Measurements from ENCODE around the gene FOXJ3.

The FOXJ3 gene

GRCh38 chr1:42364089-42364488 is 29.1 kb upstream of the FOXJ3 start:
- Histone ChIP-seq H3F3A (ENCODE audit: control insufficient read depth, insufficient read depth) (no peaks in the 10 kb centered on the region), H3K27ac (ENCODE audit: low read depth, low read length) (no peak overlapping the region), H3K4me2 (ENCODE audit: low read length) (no peak overlapping the region), H3K9me2 (replicated peaks; ENCODE audit: control insufficient read depth, low read length) (no peaks in the 10 kb centered on the region; the same call in 1 of the 2 replicates), H3K79me2 (ENCODE audit: control insufficient read depth, low read length) (no peaks in the 10 kb centered on the region), H3K9me3 (ENCODE audit: control insufficient read depth, insufficient read depth, low read length) (no peaks in the 10 kb centered on the region), H3K4me3 (ENCODE audit: low read length) (no peak overlapping the region), H3K27me3 (ENCODE audit: control insufficient read depth, low read length) (peaks cover 9% of the 10 kb centered on the region; the same call in 1 of the 2 replicates), H4K20me1 (ENCODE audit: control insufficient read depth, insufficient read depth, low read depth, low read length) (no peaks in the 10 kb centered on the region), H3K36me3 (ENCODE audit: control insufficient read depth, low read length) (no peaks in the 10 kb centered on the region), H3K4me1 (ENCODE audit: control insufficient read depth, low read length) (no peaks in the 10 kb centered on the region; the same call in 1 of the 2 replicates)
- TF ChIP-seq EZH2phosphoT487 (IDR thresholded peaks at IDR 0.05; ENCODE audit: borderline replicate concordance, low read length), result no peak
- TF ChIP-seq, protein P1, sequence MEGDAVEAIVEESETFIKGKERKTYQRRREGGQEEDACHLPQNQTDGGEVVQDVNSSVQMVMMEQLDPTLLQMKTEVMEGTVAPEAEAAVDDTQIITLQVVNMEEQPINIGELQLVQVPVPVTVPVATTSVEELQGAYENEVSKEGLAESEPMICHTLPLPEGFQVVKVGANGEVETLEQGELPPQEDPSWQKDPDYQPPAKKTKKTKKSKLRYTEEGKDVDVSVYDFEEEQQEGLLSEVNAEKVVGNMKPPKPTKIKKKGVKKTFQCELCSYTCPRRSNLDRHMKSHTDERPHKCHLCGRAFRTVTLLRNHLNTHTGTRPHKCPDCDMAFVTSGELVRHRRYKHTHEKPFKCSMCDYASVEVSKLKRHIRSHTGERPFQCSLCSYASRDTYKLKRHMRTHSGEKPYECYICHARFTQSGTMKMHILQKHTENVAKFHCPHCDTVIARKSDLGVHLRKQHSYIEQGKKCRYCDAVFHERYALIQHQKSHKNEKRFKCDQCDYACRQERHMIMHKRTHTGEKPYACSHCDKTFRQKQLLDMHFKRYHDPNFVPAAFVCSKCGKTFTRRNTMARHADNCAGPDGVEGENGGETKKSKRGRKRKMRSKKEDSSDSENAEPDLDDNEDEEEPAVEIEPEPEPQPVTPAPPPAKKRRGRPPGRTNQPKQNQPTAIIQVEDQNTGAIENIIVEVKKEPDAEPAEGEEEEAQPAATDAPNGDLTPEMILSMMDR (IDR thresholded peaks at IDR 0.05; ENCODE audit: low read depth, low read length, poor library complexity, severe bottlenecking), result no peak

DNA sequence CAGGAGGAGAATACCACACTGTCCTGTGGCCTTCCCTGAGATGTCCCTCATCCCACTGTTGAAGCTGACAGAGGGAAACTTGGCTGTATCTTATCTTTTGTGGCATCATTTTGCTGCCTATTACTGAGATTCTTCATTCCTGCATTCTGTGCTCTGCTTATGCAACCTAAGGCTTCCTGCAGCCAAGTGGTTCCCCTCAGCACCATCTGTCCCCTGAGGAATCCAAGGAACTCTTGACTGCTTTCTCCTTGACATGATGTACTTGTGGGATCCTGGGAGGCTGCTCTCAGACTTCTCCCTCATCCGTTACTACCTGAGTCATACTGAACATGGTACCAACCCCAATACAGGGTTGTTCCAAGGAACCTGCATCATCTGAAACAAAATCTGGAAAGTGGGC is 24.4 kb upstream of the FOXJ3 start:
- H3K4me3 ChIP-seq (ENCODE audit: low read length), result no peak overlapping the region
- no peaks in the 10 kb centered on the region for H3F3A ChIP-seq (ENCODE audit: control insufficient read depth, insufficient read depth)
- no peaks in the 10 kb centered on the region for H4K20me1 ChIP-seq (ENCODE audit: control insufficient read depth, insufficient read depth, low read depth, low read length)
- no peaks in the 10 kb centered on the region for H3K36me3 ChIP-seq (ENCODE audit: control insufficient read depth, low read length)
- H3K9me2 ChIP-seq (replicated peaks; ENCODE audit: control insufficient read depth, low read length), result no peaks in the 10 kb centered on the region
- H3K9me3 ChIP-seq (ENCODE audit: control insufficient read depth, insufficient read depth, low read length), result no peaks in the 10 kb centered on the region
- peaks cover 20% of the 10 kb centered on the region for H3K27me3 ChIP-seq (ENCODE audit: control insufficient read depth, low read length)
- no peaks in the 10 kb centered on the region for H3K79me2 ChIP-seq (ENCODE audit: control insufficient read depth, low read length)
- no peak overlapping the region for H3K27ac ChIP-seq (ENCODE audit: low read depth, low read length)
- H3K4me2 ChIP-seq (ENCODE audit: low read length), result no peak overlapping the region
- TF ChIP-seq EZH2phosphoT487 (IDR thresholded peaks at IDR 0.05; ENCODE audit: borderline replicate concordance, low read length), result no peak
- TF ChIP-seq, protein P1 (IDR thresholded peaks at IDR 0.05; ENCODE audit: low read depth, low read length, poor library complexity, severe bottlenecking), result no peak
- peaks cover 6% of the 10 kb centered on the region for H3K4me1 ChIP-seq (ENCODE audit: control insufficient read depth, low read length)

DNA sequence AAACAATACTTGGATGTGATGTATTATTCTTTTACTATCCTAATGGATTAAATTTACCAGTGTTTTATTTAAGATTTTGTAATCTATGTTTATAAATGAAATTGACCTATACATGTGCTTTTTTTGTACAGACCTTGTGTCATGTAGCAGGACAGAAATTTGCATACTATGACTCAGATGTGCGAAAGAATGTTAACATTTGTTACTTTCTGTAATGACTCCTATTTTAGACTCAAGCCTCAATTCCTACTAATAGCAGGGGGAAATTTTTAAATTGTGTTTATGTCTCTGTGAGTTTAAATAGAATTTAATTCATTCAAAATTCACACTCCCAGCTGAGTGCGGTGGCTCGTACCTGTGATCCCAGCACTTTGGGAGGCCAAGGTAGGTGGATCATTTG is 23.8 kb upstream of the FOXJ3 start:
- Histone ChIP-seq H3K79me2 (ENCODE audit: control insufficient read depth, low read length) (no peaks in the 10 kb centered on the region), H3K36me3 (ENCODE audit: control insufficient read depth, low read length) (no peaks in the 10 kb centered on the region), H4K20me1 (ENCODE audit: control insufficient read depth, insufficient read depth, low read depth, low read length) (no peaks in the 10 kb centered on the region), H3F3A (ENCODE audit: control insufficient read depth, insufficient read depth) (no peaks in the 10 kb centered on the region), H3K27ac (ENCODE audit: low read depth, low read length) (no peak overlapping the region), H3K4me3 (ENCODE audit: low read length) (no peak overlapping the region), H3K4me2 (ENCODE audit: low read length) (no peak overlapping the region; the same call in 1 of the 2 replicates), H3K27me3 (ENCODE audit: control insufficient read depth, low read length) (peaks cover 20% of the 10 kb centered on the region), H3K9me3 (ENCODE audit: control insufficient read depth, insufficient read depth, low read length) (no peaks in the 10 kb centered on the region), H3K4me1 (ENCODE audit: control insufficient read depth, low read length) (peaks cover 6% of the 10 kb centered on the region), H3K9me2 (replicated peaks; ENCODE audit: control insufficient read depth, low read length) (no peaks in the 10 kb centered on the region)
- no peak for TF ChIP-seq EZH2phosphoT487 (IDR thresholded peaks at IDR 0.05; ENCODE audit: borderline replicate concordance, low read length)
- TF ChIP-seq, protein P1 (IDR thresholded peaks at IDR 0.05; ENCODE audit: low read depth, low read length, poor library complexity, severe bottlenecking), result no peak

Data from DOHH2 (cell line).